HCT116 (cell line): ENCODE results near the gene LGALS7. TPM values are rescaled to one million over a fixed set of nuclear protein-coding genes. Genes with fewer than 3 reads are reported as not detected.
A peak's percentile ranks its signal among the peaks of the same experiment; 100 is the strongest.

Source experiments
- ATAC-seq: fragments of 200-7000 bp; cut with Tn5 transposase; 2 replicates; pipeline ENCODE4 v1.9.1; 2020; ENCODE audit warnings: mild to moderate bottlenecking, moderate library complexity
- BruUV-seq: library from RNA; stranded (reverse); fragments of 400-500 nt; replicated peaks from 2 replicates; lab custom pipeline; 2021; lab: Mats Ljungman, UMichigan
- CTCF ChIA-PET: fragments of 300-600 bp; sonication (Branson Sonifier 250); formaldehyde crosslinking; loops from one replicate; lab custom pipeline; 2021; ENCODE audit warnings: antibody characterized with exemption; lab: Charles Lee
- POLR2A ChIA-PET: fragments of 300-600, 350-600 bp; sonication (Branson Sonifier 250); formaldehyde crosslinking; loops from one replicate; lab custom pipeline; 2021; ENCODE audit warnings: antibody characterized with exemption; lab: Charles Lee
- RAD21 ChIA-PET, 2 experiments: fragments of 300-600 bp; sonication (Branson Sonifier 250); formaldehyde crosslinking; loops; one replicate each; lab custom pipeline; 2023; ENCODE audit warnings: low total read pairs in 2 of 2; ENCODE audit not compliant: uncharacterized antibody in 2 of 2, unreplicated experiment in 2 of 2, low non-redundant PET in 1 of 2; lab: Charles Lee
- DNase-seq: peaks from one replicate; pipeline ENCODE4 v3.0.0-alpha.2; 2010; ENCODE audit warnings: low read depth, low spot score
- H2AFZ ChIP-seq: fragments of 200-600 bp; shearing (Covaris generic), sonication (generic); 2 replicates; pipeline ENCODE4 v1.6.1; 2017; ENCODE audit warnings: low read depth, mixed run types, mixed read lengths, antibody characterized with exemption, low read length; ENCODE audit not compliant: poor library complexity, severe bottlenecking
- H3K27ac ChIP-seq: 2 replicates; pipeline ENCODE4 v1.5.1; 2012; ENCODE audit warnings: low read depth, low read length
- H3K27me3 ChIP-seq: fragments of 200-600 bp; sonication (generic); 2 replicates; pipeline ENCODE4 v1.6.1; 2016; ENCODE audit warnings: mixed run types, low read length, mixed read lengths; ENCODE audit not compliant: insufficient read depth
- H3K36me3 ChIP-seq, 2 experiments: fragments of 200-500 bp in 1 of 2; fragments of 200-600 bp in 1 of 2; sonication (Bioruptor generic) in 1 of 2; sonication (generic) in 1 of 2; 2 replicates each; pipeline versions ENCODE4 v1.5.1 to v1.6.1; 2014 to 2016; ENCODE audit warnings: low read length in 2 of 2, inconsistent platforms in 1 of 2, mixed read lengths in 1 of 2, mixed run types in 1 of 2; ENCODE audit not compliant: insufficient read depth in 2 of 2, control insufficient read depth in 1 of 2
- H3K4me1 ChIP-seq, 2 experiments: fragments of 200-600 bp in 1 of 2; sonication (generic) in 1 of 2; 2 replicates each; pipeline versions ENCODE4 v1.5.1 to v1.6.1; 2012 to 2017; ENCODE audit warnings: low read length in 2 of 2, inconsistent platforms in 1 of 2, mild to moderate bottlenecking in 1 of 2, mixed read lengths in 1 of 2, mixed run types in 1 of 2, moderate library complexity in 1 of 2; ENCODE audit not compliant: insufficient read depth in 2 of 2, control insufficient read depth in 1 of 2
- H3K4me2 ChIP-seq: fragments of 200-600 bp; sonication (generic); 2 replicates; pipeline ENCODE4 v1.6.1; 2017; ENCODE audit warnings: mixed run types, low read length, mixed read lengths
- H3K4me3 ChIP-seq, 2 experiments: fragments of 200-600 bp in 1 of 2; sonication (generic) in 1 of 2; replicated peaks in 1 of 2; 2 replicates each; pipeline ENCODE4 v1.5.1; 2011 to 2016; ENCODE audit warnings: low read length in 2 of 2, control low read depth in 1 of 2, low read depth in 1 of 2, mild to moderate bottlenecking in 1 of 2, mixed read lengths in 1 of 2, mixed run types in 1 of 2
- H3K79me2 ChIP-seq: fragments of 200-600 bp; sonication (generic); 2 replicates; pipeline ENCODE4 v1.6.1; 2017; ENCODE audit warnings: mild to moderate bottlenecking, mixed run types, low read length, moderate library complexity, mixed read lengths; ENCODE audit not compliant: insufficient read depth
- H3K9ac ChIP-seq: fragments of 200-600 bp; sonication (generic); 2 replicates; pipeline ENCODE4 v1.6.1; 2016; ENCODE audit warnings: low read length, mixed read lengths
- H3K9me2 ChIP-seq: fragments of 200-600 bp; sonication (generic), shearing (Covaris generic); 2 replicates; pipeline ENCODE4 v1.6.1; 2017; ENCODE audit warnings: mixed run types, mild to moderate bottlenecking, moderate library complexity; ENCODE audit not compliant: insufficient read depth
- H3K9me3 ChIP-seq, 2 experiments: fragments of 200-500 bp in 1 of 2; fragments of 200-600 bp in 1 of 2; sonication (Bioruptor generic) in 1 of 2; sonication (generic) in 1 of 2; 2 replicates each; pipeline ENCODE4 v1.6.1; 2014 to 2017; ENCODE audit warnings: low read length in 2 of 2, mixed read lengths in 2 of 2, inconsistent platforms in 1 of 2, low read depth in 1 of 2, mild to moderate bottlenecking in 1 of 2, mixed run types in 1 of 2, moderate library complexity in 1 of 2; ENCODE audit not compliant: control insufficient read depth in 1 of 2, insufficient read depth in 1 of 2
- H4K20me1 ChIP-seq: fragments of 200-600 bp; sonication (generic), shearing (Covaris generic); 2 replicates; pipeline ENCODE4 v1.6.1; 2017; ENCODE audit warnings: mixed run types, mild to moderate bottlenecking, moderate library complexity; ENCODE audit not compliant: insufficient read depth
- FOSL1 ChIP-seq: IDR thresholded peaks from 2 replicates; pipeline ENCODE4 v1.6.1; 2012; ENCODE audit warnings: low read depth
- JUND ChIP-seq: IDR thresholded peaks from 2 replicates; pipeline ENCODE4 v1.6.1; 2012
- REST ChIP-seq: IDR thresholded peaks from 2 replicates; pipeline ENCODE4 v1.6.1; 2012; ENCODE audit warnings: low read depth
- TCF7L2 ChIP-seq: IDR thresholded peaks from 2 replicates; pipeline ENCODE4 v1.7.0; 2011; ENCODE audit warnings: borderline replicate concordance, inconsistent platforms; ENCODE audit not compliant: insufficient read depth, insufficient read length; ENCODE audit errors: extremely low read depth
- ZNF274 ChIP-seq: fragments of 200-500 bp; sonication (Bioruptor generic); IDR thresholded peaks from 2 replicates; pipeline ENCODE4 v1.6.1; 2014; ENCODE audit warnings: mild to moderate bottlenecking, low read depth, low read length, inconsistent platforms
- intact Hi-C: fragments of 100-400 bp; cut with micrococcal nuclease; formaldehyde crosslinking; loops from 2 replicates; pipeline ENCODE4 v1.10.0; 2022
- total RNA-seq: library from RNA; stranded (reverse); gene quantifications from one replicate; pipeline ENCODE4 v1.2.1, GENCODE V29; 2021; ENCODE audit not compliant: unreplicated experiment

Gene LGALS7
- total RNA-seq, 1 experiment from 2014 or later = not detected

- TF ChIP-seq TCF7L2 (no peak), FOSL1 (no peak), ZNF274 (no peak)
Observed at GRCh38 chr19:38725469-38726283, 47.6 kb downstream of the LGALS7 start (continued).

- no peak overlapping the region for H3K27ac ChIP-seq
- no peaks in the 10 kb centered on the region for H4K20me1 ChIP-seq
- ChIA-PET CTCF (interaction anchor here (1.3 kb wide), 1 partner anchor 207 kb away, joined by 5 read pairs; the partner anchor contains the start of genes MRPS12 and SARS2), RAD21 (no interaction called here), POLR2A (no interaction called here)
- intact Hi-C loops = no loop called here
- no peak overlapping the region for H3K4me2 ChIP-seq
- H3K27me3 ChIP-seq = no peaks in the 10 kb centered on the region
- H2AFZ ChIP-seq = no peak overlapping the region
- no peaks in the 10 kb centered on the region for H3K9me2 ChIP-seq
- no peak overlapping the region for H3K4me3 ChIP-seq
- H3K4me1 ChIP-seq = no peaks in the 10 kb centered on the region; a peak in 1 of 4 replicates
- H3K9me3 ChIP-seq = no peaks in the 10 kb centered on the region
- DNase-seq = no peak
- no peak overlapping the region for H3K9ac ChIP-seq
- H3K79me2 ChIP-seq = peaks cover 13% of the 10 kb centered on the region; the same call in 1 of the 2 replicates
- TSS peak; percentile 44 for BruUV-seq
- TF ChIP-seq JUND (no peak), REST (no peak), ZNF274 (no peak)
- ATAC-seq = no peak
- peaks cover 18 to 91% of the 10 kb centered on the region in 2 experiments; a peak in 3 of 4 replicates for H3K36me3 ChIP-seq
Observed at GRCh38 chr19:38723990-38724854, 49.1 kb downstream of the LGALS7 start.
